Muscle layer of duodenum (tissue), 2 donors: ENCODE measurements around the gene CYP19A1.
"Not testable (repeated sequence)": the region's sequence is repeated elsewhere in the genome, so short reads cannot be mapped to it uniquely, and the experiment has no call there.

Experiments
- H3K27ac ChIP-seq: one replicate; pipeline ENCODE4 v1.7.0; 2013; ENCODE audit warnings: mild to moderate bottlenecking, low read length
- H3K27me3 ChIP-seq: one replicate; pipeline ENCODE4 v1.7.0; 2013; ENCODE audit warnings: low read depth, mild to moderate bottlenecking, control low read depth, low read length
- H3K36me3 ChIP-seq, 2 donors: one replicate each; pipeline ENCODE4 v1.7.0; 2013; ENCODE audit warnings: low read length in 2 of 2, control low read depth in 1 of 2, mild to moderate bottlenecking in 1 of 2; ENCODE audit not compliant: insufficient read depth in 2 of 2, control insufficient read depth in 1 of 2
- H3K4me1 ChIP-seq, 2 donors: one replicate each; pipeline ENCODE4 v1.7.0; 2013; ENCODE audit warnings: low read length in 2 of 2, mild to moderate bottlenecking in 2 of 2, control low read depth in 1 of 2, moderate library complexity in 1 of 2; ENCODE audit not compliant: insufficient read depth in 2 of 2, control insufficient read depth in 1 of 2
- H3K4me3 ChIP-seq, 2 donors: one replicate each; pipeline ENCODE4 v1.7.0; 2013; ENCODE audit warnings: low read length in 2 of 2, low read depth in 1 of 2, mild to moderate bottlenecking in 1 of 2
- H3K9me3 ChIP-seq, 2 donors: one replicate each; pipeline ENCODE4 v1.7.0; 2013; ENCODE audit warnings: low read length in 2 of 2, control low read depth in 1 of 2, mild to moderate bottlenecking in 1 of 2; ENCODE audit not compliant: control insufficient read depth in 1 of 2
- donor health status: healthy.

CYP19A1 gene

GRCh38 chr15:51270706-51271105, 67.7 kb downstream of the CYP19A1 start:
- Histone ChIP-seq H3K4me1 (no peaks in the 10 kb centered on the region), H3K4me3 (no peak overlapping the region), H3K36me3 (no peaks in the 10 kb centered on the region), H3K27me3 (peaks cover 19% of the 10 kb centered on the region), H3K27ac (no peak overlapping the region), H3K9me3 (no peaks in the 10 kb centered on the region)

GRCh38 chr15:51269496-51269895, 68.9 kb downstream of the CYP19A1 start:
- Histone ChIP-seq H3K36me3 (no peaks in the 10 kb centered on the region), H3K9me3 (no peaks in the 10 kb centered on the region), H3K4me3 (no peak overlapping the region), H3K27ac (no peak overlapping the region), H3K4me1 (no peaks in the 10 kb centered on the region), H3K27me3 (peaks cover 19% of the 10 kb centered on the region)

GRCh38 chr15:51267703-51268083, 70.7 kb downstream of the CYP19A1 start:
- Histone ChIP-seq H3K4me3 (peak overlapping the region; percentile 54 to 63), H3K36me3 (no peaks in the 10 kb centered on the region), H3K27ac (no peak overlapping the region), H3K27me3 (peaks cover 19% of the 10 kb centered on the region), H3K4me1 (no peaks in the 10 kb centered on the region), H3K9me3 (no peaks in the 10 kb centered on the region)

GRCh38 chr15:51267051-51267702, 71.2 kb downstream of the CYP19A1 start:
- H3K4me3 ChIP-seq: peak overlapping the region; percentile 54 to 63
- H3K36me3 ChIP-seq: no peaks in the 10 kb centered on the region
- no peaks in the 10 kb centered on the region for H3K4me1 ChIP-seq
- peaks cover 0 to 3% of the 10 kb centered on the region in 2 donors for H3K9me3 ChIP-seq
- H3K27ac ChIP-seq: no peak overlapping the region
- H3K27me3 ChIP-seq: peaks cover 19% of the 10 kb centered on the region

GRCh38 chr15:51266656-51267050, 71.7 kb downstream of the CYP19A1 start:
- peaks cover 2 to 3% of the 10 kb centered on the region in 2 donors for H3K9me3 ChIP-seq
- no peaks in the 10 kb centered on the region for H3K36me3 ChIP-seq
- peak overlapping the region; percentile 54 to 63 for H3K4me3 ChIP-seq
- H3K4me1 ChIP-seq: no peaks in the 10 kb centered on the region
- H3K27ac ChIP-seq: no peak overlapping the region
- peaks cover 19% of the 10 kb centered on the region for H3K27me3 ChIP-seq

GRCh38 chr15:51265037-51265555, 73.3 kb downstream of the CYP19A1 start:
- Histone ChIP-seq H3K27me3 (peaks cover 19% of the 10 kb centered on the region), H3K4me3 (no peak overlapping the region), H3K27ac (no peak overlapping the region), H3K36me3 (no peaks in the 10 kb centered on the region), H3K4me1 (no peaks in the 10 kb centered on the region), H3K9me3 (peaks cover 3 to 5% of the 10 kb centered on the region in 2 donors)

- H3K4me3 ChIP-seq: no peak overlapping the region
- H3K27me3 ChIP-seq: peaks cover 10% of the 10 kb centered on the region
Observed at GRCh38 chr15:51263726-51264125, 74.7 kb downstream of the CYP19A1 start.

GRCh38 chr15:51263116-51263515, 75.3 kb downstream of the CYP19A1 start:
- H3K9me3 ChIP-seq: peaks cover 3 to 5% of the 10 kb centered on the region in 2 donors
- no peaks in the 10 kb centered on the region for H3K36me3 ChIP-seq
- peaks cover 10% of the 10 kb centered on the region for H3K27me3 ChIP-seq
- H3K4me3 ChIP-seq: no peak overlapping the region
- H3K27ac ChIP-seq: no peak overlapping the region
- no peaks in the 10 kb centered on the region for H3K4me1 ChIP-seq

More at GRCh38 chr15:51263726-51264125, 74.7 kb downstream of the CYP19A1 start:
- Histone ChIP-seq H3K36me3 (no peaks in the 10 kb centered on the region), H3K9me3 (peaks cover 3 to 5% of the 10 kb centered on the region in 2 donors), H3K4me1 (no peaks in the 10 kb centered on the region), H3K27ac (no peak overlapping the region)

GRCh38 chr15:51262463-51262862, 75.9 kb downstream of the CYP19A1 start:
- no peaks in the 10 kb centered on the region for H3K4me1 ChIP-seq
- H3K36me3 ChIP-seq: no peaks in the 10 kb centered on the region
- no peak overlapping the region for H3K4me3 ChIP-seq
- peaks cover 3 to 5% of the 10 kb centered on the region in 2 donors for H3K9me3 ChIP-seq
- no peak overlapping the region for H3K27ac ChIP-seq
- H3K27me3 ChIP-seq: peaks cover 7% of the 10 kb centered on the region

- not testable (repeated sequence) for H3K27me3 ChIP-seq, H3K27ac ChIP-seq, H3K9me3 ChIP-seq
Observed at GRCh38 chr15:51261113-51261512, 77.3 kb downstream of the CYP19A1 start.

GRCh38 chr15:51260202-51260601, 78.2 kb downstream of the CYP19A1 start:
- no peak overlapping the region for H3K4me3 ChIP-seq
- peaks cover 3 to 5% of the 10 kb centered on the region in 2 donors for H3K9me3 ChIP-seq
- no peaks in the 10 kb centered on the region for H3K36me3 ChIP-seq
- H3K27ac ChIP-seq: no peak overlapping the region
- no peaks in the 10 kb centered on the region for H3K4me1 ChIP-seq
- no peaks in the 10 kb centered on the region for H3K27me3 ChIP-seq

More at GRCh38 chr15:51261113-51261512, 77.3 kb downstream of the CYP19A1 start:
- not testable (repeated sequence) for H3K4me3 ChIP-seq, H3K4me1 ChIP-seq, H3K36me3 ChIP-seq

GRCh38 chr15:51255533-51255932, 82.9 kb downstream of the CYP19A1 start:
- H3K27me3 ChIP-seq: no peaks in the 10 kb centered on the region
- no peaks in the 10 kb centered on the region for H3K9me3 ChIP-seq

More at GRCh38 chr15:51255533-51255932, 82.9 kb downstream of the CYP19A1 start:
- Histone ChIP-seq H3K27ac (no peak overlapping the region), H3K4me1 (no peaks in the 10 kb centered on the region), H3K4me3 (no peak overlapping the region), H3K36me3 (no peaks in the 10 kb centered on the region)
